Activated CD8-positive, alpha-beta memory T cell treated with anti-CD3 and anti-CD28 coated beads for 36 hours (primary cell): ENCODE measurements around the gene TGFA. TPM values are rescaled to one million over a fixed set of nuclear protein-coding genes. Genes with fewer than 3 reads are reported as not detected.

Experiments used
- CTCF ChIA-PET: fragments of 350-600 bp; sonication (Branson Sonifier 250); formaldehyde crosslinking; loops from one replicate; lab custom pipeline; 2021; ENCODE audit warnings: antibody characterized with exemption; lab: Charles Lee
- POLR2A ChIA-PET: fragments of 350-600 bp; sonication (Branson Sonifier 250); formaldehyde crosslinking; loops from one replicate; lab custom pipeline; 2021; ENCODE audit warnings: antibody characterized with exemption; lab: Charles Lee
- total RNA-seq, 2 experiments: library from RNA; stranded (reverse); gene quantifications; one replicate each; pipeline ENCODE4 v1.2.3, GENCODE V29; 2021

TGFA gene
- total RNA-seq, 2 experiments from 2014 or later: 0.11 to 0.13 TPM

GRCh38 chr2:70505613-70506391 lies 47.8 kb downstream of the TGFA start:
- ChIA-PET CTCF (no interaction called here), POLR2A (no interaction called here)

- POLR2A ChIA-PET: no interaction called here
- CTCF ChIA-PET: no interaction called here
These were observed 48.9 kb downstream of the TGFA start for GRCh38 chr2:70504750-70505149.

GRCh38 chr2:70503896-70504295 lies 49.7 kb downstream of the TGFA start:
- POLR2A ChIA-PET: no interaction called here
- CTCF ChIA-PET: no interaction called here

GRCh38 chr2:70501728-70502127 lies 51.9 kb downstream of the TGFA start:
- ChIA-PET CTCF (interaction anchor here (1.8 kb wide), 1 partner anchor 20 kb away, joined by 8 read pairs; no protein-coding TSS in a partner anchor), POLR2A (no interaction called here)

- CTCF ChIA-PET: interaction anchor here (1.8 kb wide), 1 partner anchor 20 kb away, joined by 8 read pairs; no protein-coding TSS in a partner anchor
- POLR2A ChIA-PET: no interaction called here
These were observed 52.4 kb downstream of the TGFA start for GRCh38 chr2:70501215-70501614.

GRCh38 chr2:70499253-70499652 lies 54.4 kb downstream of the TGFA start:
- POLR2A ChIA-PET: no interaction called here
- CTCF ChIA-PET: no interaction called here

- ChIA-PET POLR2A (no interaction called here), CTCF (no interaction called here)
These were observed 55.1 kb downstream of the TGFA start for GRCh38 chr2:70498528-70498927.

GRCh38 chr2:70498054-70498453 lies 55.6 kb downstream of the TGFA start:
- ChIA-PET POLR2A (no interaction called here), CTCF (interaction anchor here (0.6 kb wide), 1 partner anchor 568 kb away, joined by 3 read pairs; no protein-coding TSS in a partner anchor)

- ChIA-PET CTCF (no interaction called here), POLR2A (no interaction called here)
These were observed 56.8 kb downstream of the TGFA start for GRCh38 chr2:70496819-70497218.

GRCh38 chr2:70494293-70494886 lies 59.2 kb downstream of the TGFA start:
- ChIA-PET POLR2A (no interaction called here), CTCF (no interaction called here)

- CTCF ChIA-PET: interaction anchor here (0.6 kb wide), 1 partner anchor 114 kb away, joined by 4 read pairs; no protein-coding TSS in a partner anchor
- POLR2A ChIA-PET: no interaction called here
These were observed 63.2 kb downstream of the TGFA start for GRCh38 chr2:70490381-70490780.

- ChIA-PET CTCF (no interaction called here), POLR2A (no interaction called here)
These were observed 64.5 kb downstream of the TGFA start for GRCh38 chr2:70489165-70489564.

GRCh38 chr2:70484086-70484485 lies 69.5 kb downstream of the TGFA start:
- ChIA-PET CTCF (no interaction called here), POLR2A (no interaction called here)

GRCh38 chr2:70482401-70482800 lies 71.2 kb downstream of the TGFA start:
- ChIA-PET CTCF (no interaction called here), POLR2A (no interaction called here)

GRCh38 chr2:70480468-70480867 lies 73.2 kb downstream of the TGFA start:
- ChIA-PET CTCF (no interaction called here), POLR2A (no interaction called here)

- ChIA-PET CTCF (no interaction called here), POLR2A (no interaction called here)
These were observed 73.8 kb downstream of the TGFA start for GRCh38 chr2:70479816-70480215.

GRCh38 chr2:70477441-70477844 lies 76.2 kb downstream of the TGFA start:
- CTCF ChIA-PET: no interaction called here

GRCh38 chr2:70475266-70475665 lies 78.4 kb downstream of the TGFA start:
- POLR2A ChIA-PET: no interaction called here
- CTCF ChIA-PET: no interaction called here

More at GRCh38 chr2:70477441-70477844, 76.2 kb downstream of the TGFA start:
- POLR2A ChIA-PET: no interaction called here

- ChIA-PET POLR2A (no interaction called here), CTCF (no interaction called here)
These were observed 79.3 kb downstream of the TGFA start for GRCh38 chr2:70474256-70474848.

GRCh38 chr2:70473101-70473722 lies 80.4 kb downstream of the TGFA start:
- POLR2A ChIA-PET: no interaction called here
- CTCF ChIA-PET: no interaction called here
